GM23338 (cell line): Measurements from ENCODE around the gene SPON2.

Experiments
- EZH2 ChIP-seq: fragments of 200-600 bp; sonication (generic); IDR thresholded peaks from one replicate; pipeline ENCODE4 v1.8.0; 2017; ENCODE audit warnings: antibody characterized with exemption, mild to moderate bottlenecking, low read depth; ENCODE audit not compliant: unreplicated experiment
- JUNB ChIP-seq: IDR thresholded peaks from one replicate; pipeline ENCODE4 v1.6.1; 2016; ENCODE audit warnings: antibody characterized with exemption; ENCODE audit not compliant: unreplicated experiment
- POLR2AphosphoS5 ChIP-seq: IDR thresholded peaks from 2 replicates; pipeline ENCODE4 v1.6.1; 2016; ENCODE audit warnings: antibody characterized with exemption, low read depth
- TF ChIP-seq, protein P1 (sequence below), 2 experiments: fragments of 200-600 bp in 1 of 2; sonication (generic) in 1 of 2; conservative IDR thresholded peaks; 2 replicates each; pipeline versions ENCODE4 v1.5.1 to v1.6.1; 2016 to 2017; ENCODE audit warnings: antibody characterized with exemption in 2 of 2, low read depth in 2 of 2, mild to moderate bottlenecking in 2 of 2, moderate library complexity in 1 of 2

DNA sequence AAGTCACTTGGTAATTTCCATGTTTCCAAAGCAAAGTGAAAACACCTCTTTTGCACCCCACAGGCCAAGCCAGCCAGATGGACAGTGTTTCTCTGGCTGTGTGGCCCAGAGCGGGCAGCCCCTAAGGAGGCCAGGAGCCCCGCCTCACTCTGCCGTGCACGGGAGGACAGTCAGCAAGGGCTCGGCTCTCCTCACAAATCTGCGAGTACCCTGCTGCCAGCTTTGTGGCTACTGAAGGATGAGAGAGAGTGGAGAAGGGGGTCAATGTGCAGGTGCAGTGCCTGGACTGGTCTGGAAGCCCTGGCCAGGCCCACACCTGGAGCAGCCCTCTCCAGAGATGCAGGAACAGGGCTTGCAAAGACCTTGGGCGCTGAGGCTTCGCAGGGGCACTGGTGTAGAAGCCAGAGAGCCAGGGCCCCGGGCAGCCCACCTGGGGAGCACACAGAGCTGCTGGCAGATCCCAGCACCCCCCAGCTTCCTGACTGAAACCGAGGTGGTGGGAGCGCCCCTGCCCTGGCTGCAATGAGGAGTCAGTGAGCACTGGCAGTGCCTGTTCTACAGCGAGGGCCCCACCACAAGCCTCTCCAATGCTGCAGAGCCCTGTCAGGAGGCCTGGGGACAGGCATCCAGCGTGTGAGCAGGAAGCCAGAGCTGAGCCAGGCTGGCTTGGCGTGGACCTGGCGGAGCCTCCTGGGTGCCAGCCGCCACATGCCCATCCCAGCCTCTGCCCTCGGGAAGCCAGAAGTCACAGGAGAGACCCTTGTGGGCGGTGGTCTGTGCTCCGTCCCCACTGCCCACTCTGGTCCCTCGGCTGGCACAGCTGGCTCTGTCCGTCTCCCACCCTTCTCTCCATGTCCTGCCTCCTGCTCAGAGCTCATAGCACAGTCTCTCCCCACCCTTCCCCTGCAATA is 3.9 kb downstream of the SPON2 start:
- TF ChIP-seq, protein P1, sequence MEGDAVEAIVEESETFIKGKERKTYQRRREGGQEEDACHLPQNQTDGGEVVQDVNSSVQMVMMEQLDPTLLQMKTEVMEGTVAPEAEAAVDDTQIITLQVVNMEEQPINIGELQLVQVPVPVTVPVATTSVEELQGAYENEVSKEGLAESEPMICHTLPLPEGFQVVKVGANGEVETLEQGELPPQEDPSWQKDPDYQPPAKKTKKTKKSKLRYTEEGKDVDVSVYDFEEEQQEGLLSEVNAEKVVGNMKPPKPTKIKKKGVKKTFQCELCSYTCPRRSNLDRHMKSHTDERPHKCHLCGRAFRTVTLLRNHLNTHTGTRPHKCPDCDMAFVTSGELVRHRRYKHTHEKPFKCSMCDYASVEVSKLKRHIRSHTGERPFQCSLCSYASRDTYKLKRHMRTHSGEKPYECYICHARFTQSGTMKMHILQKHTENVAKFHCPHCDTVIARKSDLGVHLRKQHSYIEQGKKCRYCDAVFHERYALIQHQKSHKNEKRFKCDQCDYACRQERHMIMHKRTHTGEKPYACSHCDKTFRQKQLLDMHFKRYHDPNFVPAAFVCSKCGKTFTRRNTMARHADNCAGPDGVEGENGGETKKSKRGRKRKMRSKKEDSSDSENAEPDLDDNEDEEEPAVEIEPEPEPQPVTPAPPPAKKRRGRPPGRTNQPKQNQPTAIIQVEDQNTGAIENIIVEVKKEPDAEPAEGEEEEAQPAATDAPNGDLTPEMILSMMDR (conservative IDR thresholded peaks at IDR 0.05; ENCODE audit: low read depth in 2 of 2), result no peak
- no peak for TF ChIP-seq POLR2AphosphoS5
- no peak for TF ChIP-seq JUNB
- TF ChIP-seq EZH2, result peak; percentile 34
